K562 (cell line): Measurements from ENCODE around the gene ARFGAP3. TPM values are rescaled to one million over a fixed set of nuclear protein-coding genes. Genes with fewer than 3 reads are reported as not detected.

Experiments
- CHD1 ChIP-seq: fragments of 200-600 bp; sonication (generic); IDR thresholded peaks from one replicate; pipeline ENCODE4 v1.6.1; 2012; ENCODE audit warnings: mild to moderate bottlenecking, moderate library complexity, low read length, inconsistent platforms
- HMBOX1 ChIP-seq: sonication (generic); IDR thresholded peaks from 2 replicates; pipeline ENCODE4 v1.6.1; 2016
- SMARCE1 ChIP-seq: fragments of 450-650 bp; IDR thresholded peaks from 2 replicates; pipeline ENCODE4 v1.7.1; 2016; ENCODE audit warnings: mild to moderate bottlenecking
- STAG1 ChIP-seq: sonication (generic); formaldehyde crosslinking; IDR thresholded peaks from 2 replicates; pipeline ENCODE4 v1.5.0; 2020; ENCODE audit warnings: missing genetic modification reagents, borderline replicate concordance
- ZNF146 ChIP-seq: IDR thresholded peaks from one replicate; pipeline ENCODE4 v1.6.1; 2018; ENCODE audit warnings: missing compliant biosample characterization; ENCODE audit not compliant: unreplicated experiment
- ZNF217 ChIP-seq: sonication (generic); formaldehyde crosslinking; IDR thresholded peaks from 2 replicates; pipeline ENCODE4 v1.8.0; 2022; ENCODE audit warnings: mild to moderate bottlenecking, missing genetic modification reagents
- ZNF347 ChIP-seq: fragments of 450-650 bp; formaldehyde crosslinking; IDR thresholded peaks from 2 replicates; pipeline ENCODE4 v1.4.0; 2020; ENCODE audit warnings: low read depth, mild to moderate bottlenecking, moderate library complexity
- ZNF431 ChIP-seq: sonication (generic); formaldehyde crosslinking; IDR thresholded peaks from 2 replicates; pipeline ENCODE4 v1.8.0; 2022; ENCODE audit warnings: mild to moderate bottlenecking, missing genetic modification reagents
- ZNF445 ChIP-seq: fragments of 250-450 bp; sonication (Bioruptor Pico); IDR thresholded peaks from 2 replicates; pipeline ENCODE4 v1.4.0; 2020; ENCODE audit warnings: low read depth, mild to moderate bottlenecking, moderate library complexity
- ZSCAN29 ChIP-seq: fragments of 450-650 bp; IDR thresholded peaks from 2 replicates; pipeline ENCODE4 v1.6.1; 2017
- polyA plus RNA-seq, 8 experiments: library from polyadenylated mRNA; depleted of rRNA in 4 of 8; stranded (reverse) in 5 of 8; unstranded in 3 of 8; fragments of >200 nt; fragmentation: Nextera tagmentation in 2 of 8; fragmentation: Illumina TruSeq in 1 of 8; extraction: Ambion mirVana in 2 of 8; extraction: Trizol in 1 of 8; gene quantifications; 2 replicates each; pipeline versions ENCODE4 v1.2.1 to v1.2.3, GENCODE V29; 2011 to 2014; ENCODE audit warnings: inconsistent platforms in 1 of 8, missing spikeins in 1 of 8
- total RNA-seq, 7 experiments: library from RNA; depleted of rRNA in 6 of 7; stranded (reverse); fragments of >200 nt in 6 of 7; fragmentation: Illumina TruSeq in 2 of 7; extraction: Trizol in 2 of 7; gene quantifications; 2 replicates each; pipeline versions ENCODE4 v1.2.1 to v1.2.3, GENCODE V29; 2011 to 2021; ENCODE audit warnings: low replicate concordance in 1 of 7
- TF ChIP-seq, protein P1 (sequence below): fragments of 450-650 bp; IDR thresholded peaks from 2 replicates; pipeline ENCODE4 v1.6.1; 2016; ENCODE audit warnings: borderline replicate concordance
- TF ChIP-seq, protein P2 (sequence below), 2 experiments: fragments of 250-450 bp in 1 of 2; fragments of 450-650 bp in 1 of 2; sonication (Bioruptor Pico) in 1 of 2; IDR thresholded peaks; 2 replicates each; pipeline versions ENCODE4 v1.6.1 to v1.8.0; 2016 to 2021; ENCODE audit warnings: mild to moderate bottlenecking in 2 of 2, moderate library complexity in 2 of 2, missing compliant biosample characterization in 1 of 2, missing genetic modification characterization in 1 of 2
- TF ChIP-seq, protein P3 (sequence below): sonication (generic); formaldehyde crosslinking; IDR thresholded peaks from 2 replicates; pipeline ENCODE4 v1.8.0; 2022; ENCODE audit warnings: missing genetic modification reagents, mild to moderate bottlenecking, moderate library complexity, borderline replicate concordance
- TF ChIP-seq, protein P4 (sequence below): fragments of 250-450 bp; sonication (Bioruptor Pico); IDR thresholded peaks from 2 replicates; pipeline ENCODE4 v1.5.0; 2021
- TF ChIP-seq, protein P5 (sequence below), 2 experiments: fragments of 150-350 bp in 1 of 2; IDR thresholded peaks; 2 replicates each; pipeline ENCODE4 v1.6.1; 2012 to 2016; ENCODE audit warnings: low read depth in 2 of 2, low read length in 2 of 2, mild to moderate bottlenecking in 1 of 2, moderate library complexity in 1 of 2

The ARFGAP3 gene
- total and polyA plus RNA-seq, 9 of the 15 experiments (the other 6 are each of a cell fraction or from before 2014, with no cell fraction given): 14.2 to 31.9 (median 22.7) TPM

- peak; percentile 60; the same call in 1 of the 2 replicates for TF ChIP-seq ZNF431 (CRISPR knock-in tag)
- TF ChIP-seq, protein P1, sequence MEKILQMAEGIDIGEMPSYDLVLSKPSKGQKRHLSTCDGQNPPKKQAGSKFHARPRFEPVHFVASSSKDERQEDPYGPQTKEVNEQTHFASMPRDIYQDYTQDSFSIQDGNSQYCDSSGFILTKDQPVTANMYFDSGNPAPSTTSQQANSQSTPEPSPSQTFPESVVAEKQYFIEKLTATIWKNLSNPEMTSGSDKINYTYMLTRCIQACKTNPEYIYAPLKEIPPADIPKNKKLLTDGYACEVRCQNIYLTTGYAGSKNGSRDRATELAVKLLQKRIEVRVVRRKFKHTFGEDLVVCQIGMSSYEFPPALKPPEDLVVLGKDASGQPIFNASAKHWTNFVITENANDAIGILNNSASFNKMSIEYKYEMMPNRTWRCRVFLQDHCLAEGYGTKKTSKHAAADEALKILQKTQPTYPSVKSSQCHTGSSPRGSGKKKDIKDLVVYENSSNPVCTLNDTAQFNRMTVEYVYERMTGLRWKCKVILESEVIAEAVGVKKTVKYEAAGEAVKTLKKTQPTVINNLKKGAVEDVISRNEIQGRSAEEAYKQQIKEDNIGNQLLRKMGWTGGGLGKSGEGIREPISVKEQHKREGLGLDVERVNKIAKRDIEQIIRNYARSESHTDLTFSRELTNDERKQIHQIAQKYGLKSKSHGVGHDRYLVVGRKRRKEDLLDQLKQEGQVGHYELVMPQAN: peak; percentile 14; the same call in 1 of the 2 replicates
- TF ChIP-seq ZNF347 (CRISPR knock-in tag): no peak
- TF ChIP-seq ZSCAN29: no peak
- TF ChIP-seq, protein P2, sequence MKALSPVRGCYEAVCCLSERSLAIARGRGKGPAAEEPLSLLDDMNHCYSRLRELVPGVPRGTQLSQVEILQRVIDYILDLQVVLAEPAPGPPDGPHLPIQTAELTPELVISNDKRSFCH (CRISPR knock-in tag; IDR thresholded peaks at IDR 0.05): no peak
- TF ChIP-seq, protein P2 (tag; IDR thresholded peaks at IDR 0.05): peak; percentile 85
- TF ChIP-seq, protein P3, sequence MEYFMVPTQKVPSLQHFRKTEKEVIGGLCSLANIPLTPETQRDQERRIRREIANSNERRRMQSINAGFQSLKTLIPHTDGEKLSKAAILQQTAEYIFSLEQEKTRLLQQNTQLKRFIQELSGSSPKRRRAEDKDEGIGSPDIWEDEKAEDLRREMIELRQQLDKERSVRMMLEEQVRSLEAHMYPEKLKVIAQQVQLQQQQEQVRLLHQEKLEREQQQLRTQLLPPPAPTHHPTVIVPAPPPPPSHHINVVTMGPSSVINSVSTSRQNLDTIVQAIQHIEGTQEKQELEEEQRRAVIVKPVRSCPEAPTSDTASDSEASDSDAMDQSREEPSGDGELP (CRISPR knock-in tag): peak; percentile 95
- no peak for TF ChIP-seq ZNF445
- TF ChIP-seq ZNF217 (CRISPR knock-in tag): no peak
- TF ChIP-seq HMBOX1: no peak
- no peak for TF ChIP-seq ZNF146 (CRISPR knock-in tag)
- no peak for TF ChIP-seq CHD1
- TF ChIP-seq, protein P4, sequence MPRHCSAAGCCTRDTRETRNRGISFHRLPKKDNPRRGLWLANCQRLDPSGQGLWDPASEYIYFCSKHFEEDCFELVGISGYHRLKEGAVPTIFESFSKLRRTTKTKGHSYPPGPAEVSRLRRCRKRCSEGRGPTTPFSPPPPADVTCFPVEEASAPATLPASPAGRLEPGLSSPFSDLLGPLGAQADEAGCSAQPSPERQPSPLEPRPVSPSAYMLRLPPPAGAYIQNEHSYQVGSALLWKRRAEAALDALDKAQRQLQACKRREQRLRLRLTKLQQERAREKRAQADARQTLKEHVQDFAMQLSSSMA (CRISPR knock-in tag): no peak; the same call in 1 of the 2 replicates
- TF ChIP-seq, protein P5, sequence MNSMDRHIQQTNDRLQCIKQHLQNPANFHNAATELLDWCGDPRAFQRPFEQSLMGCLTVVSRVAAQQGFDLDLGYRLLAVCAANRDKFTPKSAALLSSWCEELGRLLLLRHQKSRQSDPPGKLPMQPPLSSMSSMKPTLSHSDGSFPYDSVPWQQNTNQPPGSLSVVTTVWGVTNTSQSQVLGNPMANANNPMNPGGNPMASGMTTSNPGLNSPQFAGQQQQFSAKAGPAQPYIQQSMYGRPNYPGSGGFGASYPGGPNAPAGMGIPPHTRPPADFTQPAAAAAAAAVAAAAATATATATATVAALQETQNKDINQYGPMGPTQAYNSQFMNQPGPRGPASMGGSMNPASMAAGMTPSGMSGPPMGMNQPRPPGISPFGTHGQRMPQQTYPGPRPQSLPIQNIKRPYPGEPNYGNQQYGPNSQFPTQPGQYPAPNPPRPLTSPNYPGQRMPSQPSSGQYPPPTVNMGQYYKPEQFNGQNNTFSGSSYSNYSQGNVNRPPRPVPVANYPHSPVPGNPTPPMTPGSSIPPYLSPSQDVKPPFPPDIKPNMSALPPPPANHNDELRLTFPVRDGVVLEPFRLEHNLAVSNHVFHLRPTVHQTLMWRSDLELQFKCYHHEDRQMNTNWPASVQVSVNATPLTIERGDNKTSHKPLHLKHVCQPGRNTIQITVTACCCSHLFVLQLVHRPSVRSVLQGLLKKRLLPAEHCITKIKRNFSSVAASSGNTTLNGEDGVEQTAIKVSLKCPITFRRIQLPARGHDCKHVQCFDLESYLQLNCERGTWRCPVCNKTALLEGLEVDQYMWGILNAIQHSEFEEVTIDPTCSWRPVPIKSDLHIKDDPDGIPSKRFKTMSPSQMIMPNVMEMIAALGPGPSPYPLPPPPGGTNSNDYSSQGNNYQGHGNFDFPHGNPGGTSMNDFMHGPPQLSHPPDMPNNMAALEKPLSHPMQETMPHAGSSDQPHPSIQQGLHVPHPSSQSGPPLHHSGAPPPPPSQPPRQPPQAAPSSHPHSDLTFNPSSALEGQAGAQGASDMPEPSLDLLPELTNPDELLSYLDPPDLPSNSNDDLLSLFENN (IDR thresholded peaks at IDR 0.05; ENCODE audit: low read depth in 2 of 2, low read length in 2 of 2): no peak
- no peak; the same call in 1 of the 2 replicates for TF ChIP-seq STAG1 (CRISPR knock-in tag)
- no peak for TF ChIP-seq SMARCE1
Measured at GRCh38 chr22:42856865-42857704, at the start of gene ARFGAP3 (continued).
